Activated CD4-positive, alpha-beta T cell treated with anti-CD3 and anti-CD28 coated beads for 36 hours (primary cell): ENCODE results near the gene TSPO. TPM values are rescaled to one million over a fixed set of nuclear protein-coding genes. Genes with fewer than 3 reads are reported as not detected.

Source experiments
- ATAC-seq: fragments of 200-7000 bp; cut with Tn5 transposase; one replicate; pipeline ENCODE4 v1.10.0; 2021; ENCODE audit warnings: mild to moderate bottlenecking, moderate library complexity
- CTCF ChIA-PET: fragments of 350-600 bp; sonication (Branson Sonifier 250); formaldehyde crosslinking; loops from one replicate; lab custom pipeline; 2021; ENCODE audit warnings: antibody characterized with exemption; lab: Charles Lee
- POLR2A ChIA-PET: fragments of 350-600 bp; sonication (Branson Sonifier 250); formaldehyde crosslinking; loops from one replicate; lab custom pipeline; 2021; ENCODE audit warnings: antibody characterized with exemption, inconsistent platforms; lab: Charles Lee
- DNase-seq: peaks from one replicate; pipeline ENCODE4 v3.0.0-alpha.2; 2020
- H3K27ac Mint-ChIP-seq: one replicate; pipeline ENCODE4 v1.8.0; 2021; ENCODE audit warnings: mixed read lengths
- H3K27me3 Mint-ChIP-seq: one replicate; pipeline ENCODE4 v1.8.0; 2021; ENCODE audit warnings: mixed read lengths
- H3K36me3 Mint-ChIP-seq: one replicate; pipeline ENCODE4 v1.8.0; 2021; ENCODE audit warnings: low read depth, mixed read lengths
- H3K4me1 Mint-ChIP-seq: one replicate; pipeline ENCODE4 v1.8.0; 2021; ENCODE audit warnings: mixed read lengths
- H3K4me3 Mint-ChIP-seq: one replicate; pipeline ENCODE4 v1.8.0; 2021; ENCODE audit warnings: mild to moderate bottlenecking, moderate library complexity, mixed read lengths
- H3K9me3 Mint-ChIP-seq: one replicate; pipeline ENCODE4 v1.8.0; 2021; ENCODE audit warnings: low read depth, mixed read lengths
- intact Hi-C, 2 experiments: fragments of 100-400 bp; cut with DNase I in 1 of 2; cut with micrococcal nuclease in 1 of 2; formaldehyde crosslinking; loops; one replicate each; pipeline versions ENCODE4 v1.14.2 to v1.15.1; 2022 to 2024; cut with DNase I, micrococcal nuclease
- total RNA-seq, 2 experiments: library from RNA; stranded (reverse); gene quantifications; one replicate each; pipeline ENCODE4 v1.2.3, GENCODE V29; 2021

TSPO gene
- total RNA-seq, 2 experiments from 2014 or later = 61.7 to 114 TPM

DNA sequence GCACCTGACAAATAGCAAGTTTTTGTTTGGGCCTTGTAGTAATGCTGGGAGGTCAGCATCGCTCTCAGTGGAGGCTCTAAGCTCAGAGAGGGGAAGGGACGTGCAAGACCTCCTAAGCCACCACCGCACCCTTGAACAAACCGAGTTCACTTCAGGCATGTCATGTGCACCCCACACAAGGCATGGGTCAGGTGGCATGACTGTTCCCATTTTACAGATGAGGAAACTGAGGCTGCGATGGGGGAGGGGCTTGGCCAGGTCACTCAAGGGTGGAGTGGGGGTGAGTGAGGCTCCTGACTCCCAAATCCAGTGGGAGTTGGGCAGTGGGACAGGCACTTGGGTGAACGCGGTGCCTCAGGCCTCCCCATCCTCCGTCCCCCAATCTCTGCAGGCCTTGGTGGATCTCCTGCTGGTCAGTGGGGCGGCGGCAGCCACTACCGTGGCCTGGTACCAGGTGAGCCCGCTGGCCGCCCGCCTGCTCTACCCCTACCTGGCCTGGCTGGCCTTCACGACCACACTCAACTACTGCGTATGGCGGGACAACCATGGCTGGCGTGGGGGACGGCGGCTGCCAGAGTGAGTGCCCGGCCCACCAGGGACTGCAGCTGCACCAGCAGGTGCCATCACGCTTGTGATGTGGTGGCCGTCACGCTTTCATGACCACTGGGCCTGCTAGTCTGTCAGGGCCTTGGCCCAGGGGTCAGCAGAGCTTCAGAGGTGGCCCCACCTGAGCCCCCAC is 11.2 kb downstream of the TSPO start:
- CTCF ChIA-PET = no interaction called here
- Mint-ChIP-seq H3K9me3 (no peaks in the 10 kb centered on the region), H3K27me3 (no peaks in the 10 kb centered on the region), H3K27ac (no peak overlapping the region), H3K4me1 (peaks cover 2% of the 10 kb centered on the region), H3K36me3 (peaks cover under 1% of the 10 kb centered on the region), H3K4me3 (no peak overlapping the region)
- POLR2A ChIA-PET = interaction anchor here (0.6 kb wide), 1 partner anchor 289 kb away, joined by 3 read pairs; no protein-coding TSS in a partner anchor
- ATAC-seq = no peak
- DNase-seq = no peak
- intact Hi-C loops = no loop called here

GRCh38 chr22:43163241-43163795 is 12.0 kb downstream of the TSPO start:
- DNase-seq = no peak
- Mint-ChIP-seq H3K27ac (no peak overlapping the region), H3K4me1 (peaks cover 2% of the 10 kb centered on the region), H3K36me3 (peaks cover 5% of the 10 kb centered on the region), H3K4me3 (no peak overlapping the region), H3K27me3 (no peaks in the 10 kb centered on the region), H3K9me3 (no peaks in the 10 kb centered on the region)
- POLR2A ChIA-PET = no interaction called here
- CTCF ChIA-PET = no interaction called here
- no peak for ATAC-seq
- intact Hi-C loops = no loop called here

GRCh38 chr22:43164636-43165035 is 13.3 kb downstream of the TSPO start:
- DNase-seq (no peak), ATAC-seq (no peak)
- Mint-ChIP-seq H3K36me3 (peaks cover 8% of the 10 kb centered on the region), H3K27ac (no peak overlapping the region), H3K4me3 (no peak overlapping the region), H3K27me3 (no peaks in the 10 kb centered on the region), H3K9me3 (no peaks in the 10 kb centered on the region), H3K4me1 (no peaks in the 10 kb centered on the region)
- intact Hi-C loops = no loop called here
- CTCF ChIA-PET = no interaction called here
- POLR2A ChIA-PET = interaction anchor here (0.5 to 0.7 kb wide), 2 partner anchors 15 to 22 kb away, joined by 3 to 4 read pairs; no protein-coding TSS in a partner anchor

GRCh38 chr22:43166132-43166930 is 15.0 kb downstream of the TSPO start:
- POLR2A ChIA-PET = no interaction called here
- DNase-seq = no peak
- H3K4me1 Mint-ChIP-seq = no peaks in the 10 kb centered on the region
- intact Hi-C loops = no loop called here
- CTCF ChIA-PET = no interaction called here
- peaks cover 16% of the 10 kb centered on the region for H3K36me3 Mint-ChIP-seq
- ATAC-seq = no peak
- no peak overlapping the region for H3K4me3 Mint-ChIP-seq
- no peaks in the 10 kb centered on the region for H3K9me3 Mint-ChIP-seq
- H3K27ac Mint-ChIP-seq = no peak overlapping the region
- no peaks in the 10 kb centered on the region for H3K27me3 Mint-ChIP-seq

- no peak overlapping the region for H3K27ac Mint-ChIP-seq
- ATAC-seq (no peak), DNase-seq (no peak)
- POLR2A ChIA-PET = no interaction called here
- peaks cover 17% of the 10 kb centered on the region for H3K36me3 Mint-ChIP-seq
- no peak overlapping the region for H3K4me3 Mint-ChIP-seq
- H3K9me3 Mint-ChIP-seq = no peaks in the 10 kb centered on the region
- intact Hi-C loops = no loop called here
- CTCF ChIA-PET = no interaction called here
- H3K4me1 Mint-ChIP-seq = no peaks in the 10 kb centered on the region
- H3K27me3 Mint-ChIP-seq = no peaks in the 10 kb centered on the region
Observed at GRCh38 chr22:43167001-43167589, 15.7 kb downstream of the TSPO start.

DNA sequence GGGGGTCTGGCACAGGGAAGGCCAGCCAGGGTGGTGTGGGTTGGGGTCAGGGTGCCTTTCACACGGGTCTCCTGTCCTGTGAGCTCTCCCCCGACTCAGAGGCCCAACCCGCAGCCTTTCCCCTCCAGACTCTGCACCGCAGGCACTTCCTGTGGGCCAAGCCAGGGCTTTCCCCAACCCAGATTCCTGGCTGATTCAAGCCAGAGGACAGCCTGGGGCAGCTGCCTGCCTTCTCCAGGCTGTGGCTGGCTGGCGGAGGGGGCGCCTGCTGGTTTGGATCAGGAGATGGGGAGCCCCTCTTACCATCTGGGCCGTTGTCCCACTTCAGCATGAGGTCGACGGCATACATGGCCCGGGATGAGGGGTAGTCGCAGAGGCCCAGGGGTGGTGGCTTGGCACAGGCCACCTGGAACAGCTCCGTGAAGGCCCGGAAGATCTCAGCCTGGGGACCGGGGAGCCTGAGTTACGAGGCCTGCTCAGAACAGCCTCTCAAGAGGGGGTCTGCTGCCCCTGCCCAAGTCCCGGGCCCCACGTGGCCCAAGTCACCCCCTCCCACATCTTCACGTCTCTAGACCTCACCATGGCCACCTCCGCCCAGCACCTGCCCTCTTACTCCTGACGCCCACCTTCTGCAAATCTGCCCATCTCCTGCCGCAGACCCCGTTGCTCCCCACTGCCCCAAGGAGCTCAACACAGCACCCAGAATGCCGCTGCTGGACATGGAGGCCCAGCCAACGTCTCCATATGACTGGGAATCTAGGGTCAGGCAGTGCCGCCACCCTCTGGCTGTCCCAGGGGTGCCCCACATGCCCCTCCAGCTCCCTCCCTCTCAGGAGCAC is 17.3 kb downstream of the TSPO start:
- no peaks in the 10 kb centered on the region for H3K9me3 Mint-ChIP-seq
- ATAC-seq = no peak

GRCh38 chr22:43169310-43170130 is 18.2 kb downstream of the TSPO start:
- DNase-seq (no peak), ATAC-seq (no peak)
- Mint-ChIP-seq H3K36me3 (peaks cover 28% of the 10 kb centered on the region), H3K4me3 (no peak overlapping the region), H3K9me3 (no peaks in the 10 kb centered on the region), H3K4me1 (no peaks in the 10 kb centered on the region), H3K27ac (no peak overlapping the region), H3K27me3 (no peaks in the 10 kb centered on the region)
- POLR2A ChIA-PET = no interaction called here
- CTCF ChIA-PET = no interaction called here
- intact Hi-C loops = no loop called here

More for the DNA sequence above, 17.3 kb downstream of the TSPO start:
- no peak for DNase-seq
- intact Hi-C loops = no loop called here
- Mint-ChIP-seq H3K27ac (no peak overlapping the region), H3K36me3 (peaks cover 28% of the 10 kb centered on the region), H3K27me3 (no peaks in the 10 kb centered on the region), H3K4me3 (no peak overlapping the region), H3K4me1 (no peaks in the 10 kb centered on the region)
- ChIA-PET CTCF (no interaction called here), POLR2A (no interaction called here)

- intact Hi-C loops = no loop called here
Observed at GRCh38 chr22:43170131-43170480, 18.7 kb downstream of the TSPO start.

DNA sequence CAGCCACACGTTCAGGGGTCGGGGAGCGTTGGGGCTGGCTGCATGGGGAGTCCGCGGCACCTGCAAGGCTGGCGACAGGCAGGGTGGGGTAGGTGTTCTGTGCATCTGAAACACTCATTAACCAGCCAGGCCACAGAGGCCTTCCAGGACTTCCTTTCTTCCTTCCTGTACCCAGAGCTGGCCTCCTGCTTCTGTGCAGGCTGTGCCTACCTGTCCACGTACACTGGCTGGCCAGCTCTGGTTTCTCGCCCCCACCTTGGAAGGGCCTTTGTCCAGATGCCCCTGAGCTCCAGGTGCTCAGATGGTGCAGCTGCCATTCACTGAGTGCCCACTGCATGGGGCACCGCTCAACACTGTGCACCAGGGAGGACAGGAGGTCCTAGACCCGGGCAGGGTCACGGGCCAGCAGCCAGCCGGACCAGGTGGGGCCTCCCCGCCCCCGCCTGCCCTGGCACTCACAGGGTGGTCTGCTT is 19.7 kb downstream of the TSPO start:
- CTCF ChIA-PET = no interaction called here
- DNase-seq = no peak

More at GRCh38 chr22:43170131-43170480, 18.7 kb downstream of the TSPO start:
- ATAC-seq (no peak), DNase-seq (no peak)
- no peaks in the 10 kb centered on the region for H3K9me3 Mint-ChIP-seq
- POLR2A ChIA-PET = no interaction called here
- CTCF ChIA-PET = no interaction called here
- peaks cover 28% of the 10 kb centered on the region for H3K36me3 Mint-ChIP-seq
- H3K27ac Mint-ChIP-seq = no peak overlapping the region
- H3K4me3 Mint-ChIP-seq = no peak overlapping the region
- H3K27me3 Mint-ChIP-seq = no peaks in the 10 kb centered on the region
- H3K4me1 Mint-ChIP-seq = no peaks in the 10 kb centered on the region

DNA sequence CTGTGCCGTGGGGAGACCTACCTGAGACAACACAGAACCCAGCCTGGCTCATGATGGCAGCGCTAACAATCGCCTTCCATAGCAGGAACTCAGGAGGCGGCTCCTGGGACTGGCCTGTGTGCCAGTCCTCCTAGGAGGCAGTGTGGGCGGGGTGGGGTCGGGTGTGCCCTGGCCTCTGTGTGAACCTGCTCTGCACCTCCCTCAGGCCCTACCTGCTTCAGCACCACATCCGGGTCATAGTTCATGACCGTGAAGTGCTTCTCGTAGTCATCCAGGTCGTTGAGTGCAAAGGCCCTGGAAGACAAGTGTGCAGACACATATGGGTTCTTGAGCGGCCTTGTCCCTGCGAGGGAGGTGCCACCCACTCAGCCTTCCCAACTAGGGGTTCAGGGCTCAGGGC is 20.2 kb downstream of the TSPO start:
- DNase-seq = no peak
- H3K27ac Mint-ChIP-seq = no peak overlapping the region
- ATAC-seq = no peak
- CTCF ChIA-PET = no interaction called here
- H3K9me3 Mint-ChIP-seq = no peaks in the 10 kb centered on the region
- no peak overlapping the region for H3K4me3 Mint-ChIP-seq
- POLR2A ChIA-PET = no interaction called here
- H3K4me1 Mint-ChIP-seq = no peaks in the 10 kb centered on the region
- peaks cover 33% of the 10 kb centered on the region for H3K36me3 Mint-ChIP-seq
- no peaks in the 10 kb centered on the region for H3K27me3 Mint-ChIP-seq
- intact Hi-C loops = no loop called here

More for the DNA sequence above, 19.7 kb downstream of the TSPO start:
- Mint-ChIP-seq H3K27ac (no peak overlapping the region), H3K36me3 (peaks cover 29% of the 10 kb centered on the region), H3K9me3 (no peaks in the 10 kb centered on the region), H3K4me3 (no peak overlapping the region), H3K4me1 (no peaks in the 10 kb centered on the region), H3K27me3 (no peaks in the 10 kb centered on the region)
- POLR2A ChIA-PET = no interaction called here
- ATAC-seq = no peak
- intact Hi-C loops = no loop called here
